HCT116 (cell line): ENCODE data around the gene B3GNT4. TPM values are rescaled to one million over a fixed set of nuclear protein-coding genes. Genes with fewer than 3 reads are reported as not detected.
"Not testable (repeated sequence)": the region's sequence is repeated elsewhere in the genome, so short reads cannot be mapped to it uniquely, and the experiment has no call there.

Source experiments
- ATAC-seq: fragments of 200-7000 bp; cut with Tn5 transposase; 2 replicates; pipeline ENCODE4 v1.9.1; 2020; ENCODE audit warnings: mild to moderate bottlenecking, moderate library complexity
- BruUV-seq: library from RNA; stranded (reverse); fragments of 400-500 nt; replicated peaks from 2 replicates; lab custom pipeline; 2021; lab: Mats Ljungman, UMichigan
- CTCF ChIA-PET: fragments of 300-600 bp; sonication (Branson Sonifier 250); formaldehyde crosslinking; loops from one replicate; lab custom pipeline; 2021; ENCODE audit warnings: antibody characterized with exemption; lab: Charles Lee
- POLR2A ChIA-PET: fragments of 300-600, 350-600 bp; sonication (Branson Sonifier 250); formaldehyde crosslinking; loops from one replicate; lab custom pipeline; 2021; ENCODE audit warnings: antibody characterized with exemption; lab: Charles Lee
- RAD21 ChIA-PET, 2 experiments: fragments of 300-600 bp; sonication (Branson Sonifier 250); formaldehyde crosslinking; loops; one replicate each; lab custom pipeline; 2023; ENCODE audit warnings: low total read pairs in 2 of 2; ENCODE audit not compliant: uncharacterized antibody in 2 of 2, unreplicated experiment in 2 of 2, low non-redundant PET in 1 of 2; lab: Charles Lee
- DNase-seq: peaks from one replicate; pipeline ENCODE4 v3.0.0-alpha.2; 2010; ENCODE audit warnings: low read depth, low spot score
- H2AFZ ChIP-seq: fragments of 200-600 bp; shearing (Covaris generic), sonication (generic); 2 replicates; pipeline ENCODE4 v1.6.1; 2017; ENCODE audit warnings: low read depth, mixed run types, mixed read lengths, antibody characterized with exemption, low read length; ENCODE audit not compliant: poor library complexity, severe bottlenecking
- H3K27ac ChIP-seq: 2 replicates; pipeline ENCODE4 v1.5.1; 2012; ENCODE audit warnings: low read depth, low read length
- H3K27me3 ChIP-seq: fragments of 200-600 bp; sonication (generic); 2 replicates; pipeline ENCODE4 v1.6.1; 2016; ENCODE audit warnings: mixed run types, low read length, mixed read lengths; ENCODE audit not compliant: insufficient read depth
- H3K36me3 ChIP-seq, 2 experiments: fragments of 200-500 bp in 1 of 2; fragments of 200-600 bp in 1 of 2; sonication (Bioruptor generic) in 1 of 2; sonication (generic) in 1 of 2; 2 replicates each; pipeline versions ENCODE4 v1.5.1 to v1.6.1; 2014 to 2016; ENCODE audit warnings: low read length in 2 of 2, inconsistent platforms in 1 of 2, mixed read lengths in 1 of 2, mixed run types in 1 of 2; ENCODE audit not compliant: insufficient read depth in 2 of 2, control insufficient read depth in 1 of 2
- H3K4me1 ChIP-seq, 2 experiments: fragments of 200-600 bp in 1 of 2; sonication (generic) in 1 of 2; 2 replicates each; pipeline versions ENCODE4 v1.5.1 to v1.6.1; 2012 to 2017; ENCODE audit warnings: low read length in 2 of 2, inconsistent platforms in 1 of 2, mild to moderate bottlenecking in 1 of 2, mixed read lengths in 1 of 2, mixed run types in 1 of 2, moderate library complexity in 1 of 2; ENCODE audit not compliant: insufficient read depth in 2 of 2, control insufficient read depth in 1 of 2
- H3K4me2 ChIP-seq: fragments of 200-600 bp; sonication (generic); 2 replicates; pipeline ENCODE4 v1.6.1; 2017; ENCODE audit warnings: mixed run types, low read length, mixed read lengths
- H3K4me3 ChIP-seq, 2 experiments: fragments of 200-600 bp in 1 of 2; sonication (generic) in 1 of 2; replicated peaks in 1 of 2; 2 replicates each; pipeline ENCODE4 v1.5.1; 2011 to 2016; ENCODE audit warnings: low read length in 2 of 2, control low read depth in 1 of 2, low read depth in 1 of 2, mild to moderate bottlenecking in 1 of 2, mixed read lengths in 1 of 2, mixed run types in 1 of 2
- H3K79me2 ChIP-seq: fragments of 200-600 bp; sonication (generic); 2 replicates; pipeline ENCODE4 v1.6.1; 2017; ENCODE audit warnings: mild to moderate bottlenecking, mixed run types, low read length, moderate library complexity, mixed read lengths; ENCODE audit not compliant: insufficient read depth
- H3K9ac ChIP-seq: fragments of 200-600 bp; sonication (generic); 2 replicates; pipeline ENCODE4 v1.6.1; 2016; ENCODE audit warnings: low read length, mixed read lengths
- H3K9me2 ChIP-seq: fragments of 200-600 bp; sonication (generic), shearing (Covaris generic); 2 replicates; pipeline ENCODE4 v1.6.1; 2017; ENCODE audit warnings: mixed run types, mild to moderate bottlenecking, moderate library complexity; ENCODE audit not compliant: insufficient read depth
- H3K9me3 ChIP-seq, 2 experiments: fragments of 200-500 bp in 1 of 2; fragments of 200-600 bp in 1 of 2; sonication (Bioruptor generic) in 1 of 2; sonication (generic) in 1 of 2; 2 replicates each; pipeline ENCODE4 v1.6.1; 2014 to 2017; ENCODE audit warnings: low read length in 2 of 2, mixed read lengths in 2 of 2, inconsistent platforms in 1 of 2, low read depth in 1 of 2, mild to moderate bottlenecking in 1 of 2, mixed run types in 1 of 2, moderate library complexity in 1 of 2; ENCODE audit not compliant: control insufficient read depth in 1 of 2, insufficient read depth in 1 of 2
- H4K20me1 ChIP-seq: fragments of 200-600 bp; sonication (generic), shearing (Covaris generic); 2 replicates; pipeline ENCODE4 v1.6.1; 2017; ENCODE audit warnings: mixed run types, mild to moderate bottlenecking, moderate library complexity; ENCODE audit not compliant: insufficient read depth
- ATF3 ChIP-seq: IDR thresholded peaks from 2 replicates; pipeline ENCODE4 v1.6.1; 2012
- CBX3 ChIP-seq: IDR thresholded peaks from 2 replicates; pipeline ENCODE4 v1.6.1; 2012; ENCODE audit warnings: low read depth
- ELF1 ChIP-seq: IDR thresholded peaks from 2 replicates; pipeline ENCODE4 v1.6.1; 2012; ENCODE audit warnings: low read depth, borderline replicate concordance
- EZH2 ChIP-seq: fragments of 200-600 bp; sonication (generic); IDR thresholded peaks from 2 replicates; pipeline ENCODE4 v1.6.1; 2017; ENCODE audit warnings: antibody characterized with exemption, mixed run types
- EZH2phosphoT487 ChIP-seq: fragments of 200-600 bp; IDR thresholded peaks from 2 replicates; pipeline ENCODE4 v1.6.1; 2018; ENCODE audit warnings: antibody characterized with exemption, borderline replicate concordance
- FOSL1 ChIP-seq: IDR thresholded peaks from 2 replicates; pipeline ENCODE4 v1.6.1; 2012; ENCODE audit warnings: low read depth
- JUND ChIP-seq: IDR thresholded peaks from 2 replicates; pipeline ENCODE4 v1.6.1; 2012
- MAX ChIP-seq: IDR thresholded peaks from 2 replicates; pipeline ENCODE4 v1.6.1; 2012
- YY1 ChIP-seq: IDR thresholded peaks from 2 replicates; pipeline ENCODE4 v1.6.1; 2011; ENCODE audit warnings: low read length, low read depth, moderate library complexity, mild to moderate bottlenecking; ENCODE audit not compliant: insufficient replicate concordance; ENCODE audit errors: extremely low read depth
- ZFX ChIP-seq: fragments of 450-650 bp; IDR thresholded peaks from 2 replicates; pipeline ENCODE4 v1.6.1; 2017
- intact Hi-C: fragments of 100-400 bp; cut with micrococcal nuclease; formaldehyde crosslinking; loops from 2 replicates; pipeline ENCODE4 v1.10.0; 2022
- total RNA-seq: library from RNA; stranded (reverse); gene quantifications from one replicate; pipeline ENCODE4 v1.2.1, GENCODE V29; 2021; ENCODE audit not compliant: unreplicated experiment

B3GNT4 gene
- total RNA-seq, 1 experiment from 2014 or later, result 7.1 TPM

GRCh38 chr12:122201381-122201780 is 2.1 kb upstream of the B3GNT4 start (continued):
- TF ChIP-seq YY1, result no peak
- TF ChIP-seq ATF3, result no peak
- no peak for TF ChIP-seq ELF1
- TF ChIP-seq JUND, result no peak
- no peak for TF ChIP-seq CBX3
- no peak for TF ChIP-seq EZH2
- TF ChIP-seq MAX, result no peak

- Histone ChIP-seq H3K9ac (no peak overlapping the region), H3K4me1 (peaks cover 2 to 31% of the 10 kb centered on the region in 2 experiments; a peak in 3 of 4 replicates), H3K4me2 (no peak overlapping the region; the same call in 1 of the 2 replicates), H3K36me3 (peaks cover 0 to 4% of the 10 kb centered on the region in 2 experiments; a peak in 1 of 4 replicates), H3K9me2 (no peaks in the 10 kb centered on the region), H3K79me2 (no peaks in the 10 kb centered on the region; the same call in 1 of the 2 replicates), H3K27me3 (no peaks in the 10 kb centered on the region), H3K27ac (no peak overlapping the region), H3K9me3 (no peaks in the 10 kb centered on the region), H2AFZ (no peak overlapping the region), H4K20me1 (no peaks in the 10 kb centered on the region)
- CTCF ChIA-PET, result no interaction called here
- intact Hi-C loops, result no loop called here
- POLR2A ChIA-PET, result no interaction called here
- RAD21 ChIA-PET, result no interaction called here
- no peak for DNase-seq
- no TSS peak for BruUV-seq
- no peak for ATAC-seq
- TF ChIP-seq ZFX (no peak), EZH2phosphoT487 (no peak), FOSL1 (no peak), ELF1 (no peak), MAX (no peak)
- TF ChIP-seq, all 23 proteins: peak for 0
- no peak overlapping the region for H3K4me3 ChIP-seq
Observed at GRCh38 chr12:122202017-122202416, 1.5 kb upstream of the B3GNT4 start.

GRCh38 chr12:122202811-122203210 is 698 bp upstream of the B3GNT4 start:
- RAD21 ChIA-PET, H3K9me3 ChIP-seq, H3K27ac ChIP-seq, H3K36me3 ChIP-seq, H3K79me2 ChIP-seq, H3K27me3 ChIP-seq, POLR2A ChIA-PET, BruUV-seq, intact Hi-C loops, ATAC-seq, DNase-seq, H3K9me2 ChIP-seq, H4K20me1 ChIP-seq: not testable (repeated sequence)
- H3K4me1 ChIP-seq, result peaks cover 2 to 31% of the 10 kb centered on the region in 2 experiments; a peak in 3 of 4 replicates
- peak overlapping the region; percentile 65 for H3K9ac ChIP-seq
- H3K4me3 ChIP-seq, result peak overlapping the region; percentile 48 to 62
- peak overlapping the region; percentile 88 for H3K4me2 ChIP-seq
- CTCF ChIA-PET, result interaction anchor here (0.9 kb wide), 1 partner anchor 149 kb away, joined by 3 read pairs; no protein-coding TSS in a partner anchor
- H2AFZ ChIP-seq, result peak overlapping the region; percentile 92
